WTC11 (cell line): ENCODE data around the gene HPN. TPM values are rescaled to one million over a fixed set of nuclear protein-coding genes. Genes with fewer than 3 reads are reported as not detected.
A peak's percentile ranks its signal among the peaks of the same experiment; 100 is the strongest.
"Not testable (repeated sequence)": the region's sequence is repeated elsewhere in the genome, so short reads cannot be mapped to it uniquely, and the experiment has no call there.

Experiments
- ATAC-seq: fragments of 200-7000 bp; cut with Tn5 transposase; 2 replicates; pipeline ENCODE4 v1.10.0; 2021; ENCODE audit warnings: mild to moderate bottlenecking, moderate library complexity
- CTCF ChIA-PET: fragments of 300-600 bp; sonication (Branson Sonifier 250); formaldehyde crosslinking; loops from one replicate; lab custom pipeline; 2021; ENCODE audit warnings: antibody characterized with exemption; lab: Charles Lee
- POLR2A ChIA-PET: fragments of 350-600 bp; sonication (Branson Sonifier 250); formaldehyde crosslinking; loops from one replicate; lab custom pipeline; 2021; ENCODE audit warnings: antibody characterized with exemption; lab: Charles Lee
- DNase-seq: peaks from one replicate; pipeline ENCODE4 v3.0.0; 2021; ENCODE audit warnings: low spot score
- H3K27ac Mint-ChIP-seq: 2 replicates; pipeline ENCODE4 v1.8.0; 2021; ENCODE audit warnings: mixed read lengths
- H3K27me3 Mint-ChIP-seq: 2 replicates; pipeline ENCODE4 v1.8.0; 2021; ENCODE audit warnings: low read depth, mild to moderate bottlenecking, moderate library complexity, mixed read lengths
- H3K36me3 Mint-ChIP-seq: 2 replicates; pipeline ENCODE4 v1.8.0; 2021; ENCODE audit warnings: mixed read lengths
- H3K4me1 Mint-ChIP-seq: 2 replicates; pipeline ENCODE4 v1.8.0; 2022; ENCODE audit warnings: mixed read lengths
- H3K4me3 Mint-ChIP-seq: 2 replicates; pipeline ENCODE4 v1.8.0; 2021; ENCODE audit warnings: mild to moderate bottlenecking, moderate library complexity, mixed read lengths
- H3K9me3 Mint-ChIP-seq: 2 replicates; pipeline ENCODE4 v1.8.0; 2021; ENCODE audit warnings: mixed read lengths
- KAT7 ChIP-seq: sonication (generic); formaldehyde crosslinking; IDR thresholded peaks from 2 replicates; pipeline ENCODE4 v1.8.1; 2023; ENCODE audit warnings: missing genetic modification reagents, mild to moderate bottlenecking, borderline replicate concordance
- MXD4 ChIP-seq: fragments of 250-450 bp; sonication (Bioruptor Pico); IDR thresholded peaks from 2 replicates; pipeline ENCODE4 v1.8.0; 2021; ENCODE audit warnings: mild to moderate bottlenecking, moderate library complexity, borderline replicate concordance
- NFATC4 ChIP-seq: fragments of 250-450 bp; sonication (Bioruptor Pico); IDR thresholded peaks from 2 replicates; pipeline ENCODE4 v1.9.0; 2021; ENCODE audit warnings: mild to moderate bottlenecking
- NFE2L1 ChIP-seq: sonication (generic); formaldehyde crosslinking; IDR thresholded peaks from 2 replicates; pipeline ENCODE4 v1.8.1; 2023; ENCODE audit warnings: missing genetic modification reagents
- OVOL2 ChIP-seq: fragments of 250-450 bp; sonication (Bioruptor Pico); IDR thresholded peaks from 2 replicates; pipeline ENCODE4 v1.9.0; 2021; ENCODE audit warnings: mild to moderate bottlenecking, borderline replicate concordance
- TCF7 ChIP-seq: sonication (generic); formaldehyde crosslinking; IDR thresholded peaks from 2 replicates; pipeline ENCODE4 v1.8.0; 2022; ENCODE audit warnings: mild to moderate bottlenecking, low read depth, missing genetic modification reagents, moderate library complexity
- ZNF121 ChIP-seq: sonication (generic); formaldehyde crosslinking; IDR thresholded peaks from 2 replicates; pipeline ENCODE4 v1.8.0; 2023; ENCODE audit warnings: missing genetic modification reagents
- ZNF232 ChIP-seq: sonication (generic); formaldehyde crosslinking; IDR thresholded peaks from 2 replicates; pipeline ENCODE4 v1.8.0; 2022; ENCODE audit warnings: mild to moderate bottlenecking, missing genetic modification reagents
- ZNF263 ChIP-seq: sonication (generic); formaldehyde crosslinking; IDR thresholded peaks from 2 replicates; pipeline ENCODE4 v1.8.1; 2022; ENCODE audit warnings: low read depth, mild to moderate bottlenecking, moderate library complexity, missing genetic modification reagents
- total RNA-seq: library from RNA; stranded (reverse); gene quantifications from 3 replicates; pipeline ENCODE4 v1.2.3, GENCODE V29; 2021
- TF ChIP-seq, protein P1 (sequence below): sonication (generic); formaldehyde crosslinking; IDR thresholded peaks from 2 replicates; pipeline ENCODE4 v1.8.0; 2022; ENCODE audit warnings: mild to moderate bottlenecking, missing genetic modification reagents
- TF ChIP-seq, protein P2 (sequence below): sonication (generic); formaldehyde crosslinking; IDR thresholded peaks from 2 replicates; pipeline ENCODE4 v1.8.0; 2022; ENCODE audit warnings: mild to moderate bottlenecking, missing genetic modification reagents
- TF ChIP-seq, protein P3 (sequence below): sonication (generic); formaldehyde crosslinking; IDR thresholded peaks from 2 replicates; pipeline ENCODE4 v1.8.0; 2022; ENCODE audit warnings: mild to moderate bottlenecking, missing genetic modification reagents
- TF ChIP-seq, protein P4 (sequence below): fragments of 250-450 bp; sonication (Bioruptor Pico); IDR thresholded peaks from 2 replicates; pipeline ENCODE4 v1.9.0; 2021; ENCODE audit warnings: mild to moderate bottlenecking
- TF ChIP-seq, protein P5 (sequence below): sonication (generic); formaldehyde crosslinking; IDR thresholded peaks from 2 replicates; pipeline ENCODE4 v1.8.1; 2022; ENCODE audit warnings: low read depth, missing genetic modification reagents, borderline replicate concordance
- TF ChIP-seq, protein P6 (sequence below): sonication (generic); formaldehyde crosslinking; IDR thresholded peaks from 2 replicates; pipeline ENCODE4 v1.8.0; 2022; ENCODE audit warnings: mild to moderate bottlenecking, missing genetic modification reagents
- TF ChIP-seq, protein P7 (sequence below): sonication (generic); formaldehyde crosslinking; IDR thresholded peaks from 2 replicates; pipeline ENCODE4 v1.8.1; 2023; ENCODE audit warnings: mild to moderate bottlenecking, missing genetic modification reagents
- TF ChIP-seq, protein P8 (sequence below): sonication (generic); formaldehyde crosslinking; IDR thresholded peaks from 2 replicates; pipeline ENCODE4 v1.8.1; 2023; ENCODE audit warnings: mild to moderate bottlenecking, missing genetic modification reagents

The HPN gene
- total RNA-seq, 1 experiment from 2014 or later = 20.8 TPM

DNA sequence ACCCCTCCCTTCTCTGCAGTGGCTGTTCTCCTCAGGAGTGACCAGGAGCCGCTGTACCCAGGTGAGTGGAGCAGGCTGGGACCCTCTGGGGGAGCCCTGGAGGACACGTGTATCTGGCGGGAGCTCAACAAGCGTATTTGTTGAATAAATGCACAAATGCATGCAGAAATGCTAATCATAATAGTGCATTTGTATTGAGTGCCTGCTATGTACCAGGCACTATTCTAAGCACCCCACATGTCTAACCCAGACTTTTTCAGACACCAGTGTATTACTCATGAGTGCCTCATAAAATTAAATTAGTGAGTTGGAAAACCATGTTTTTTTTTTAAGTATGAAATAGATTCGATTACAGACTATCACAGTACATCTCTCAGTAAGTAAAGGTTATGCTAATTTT, 7.9 kb downstream of the HPN start (continued):
- TF ChIP-seq, protein P1, sequence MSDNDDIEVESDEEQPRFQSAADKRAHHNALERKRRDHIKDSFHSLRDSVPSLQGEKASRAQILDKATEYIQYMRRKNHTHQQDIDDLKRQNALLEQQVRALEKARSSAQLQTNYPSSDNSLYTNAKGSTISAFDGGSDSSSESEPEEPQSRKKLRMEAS = no peak
- TF ChIP-seq, protein P2, sequence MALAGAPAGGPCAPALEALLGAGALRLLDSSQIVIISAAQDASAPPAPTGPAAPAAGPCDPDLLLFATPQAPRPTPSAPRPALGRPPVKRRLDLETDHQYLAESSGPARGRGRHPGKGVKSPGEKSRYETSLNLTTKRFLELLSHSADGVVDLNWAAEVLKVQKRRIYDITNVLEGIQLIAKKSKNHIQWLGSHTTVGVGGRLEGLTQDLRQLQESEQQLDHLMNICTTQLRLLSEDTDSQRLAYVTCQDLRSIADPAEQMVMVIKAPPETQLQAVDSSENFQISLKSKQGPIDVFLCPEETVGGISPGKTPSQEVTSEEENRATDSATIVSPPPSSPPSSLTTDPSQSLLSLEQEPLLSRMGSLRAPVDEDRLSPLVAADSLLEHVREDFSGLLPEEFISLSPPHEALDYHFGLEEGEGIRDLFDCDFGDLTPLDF (CRISPR knock-in tag) = no peak

DNA sequence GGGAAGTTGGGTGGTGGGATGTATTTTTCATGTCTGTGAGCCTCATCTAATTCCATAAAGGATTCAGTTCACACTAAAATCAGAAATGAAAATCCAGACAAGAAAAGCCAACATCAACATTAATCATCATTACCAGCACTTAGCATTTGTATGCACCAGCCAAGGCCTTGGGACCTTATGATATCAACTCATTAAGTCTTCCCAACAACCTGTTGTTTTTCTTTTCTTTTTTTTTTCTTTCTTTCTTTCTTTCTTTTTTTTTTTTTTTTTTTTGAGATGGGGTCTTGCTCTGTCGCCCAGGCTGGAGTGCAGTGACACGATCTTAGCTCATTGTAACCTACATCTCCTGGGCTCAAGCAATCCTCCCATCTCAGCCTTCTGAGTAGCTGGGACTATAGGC, 9.1 kb downstream of the HPN start:
- POLR2A ChIA-PET, H3K27ac Mint-ChIP-seq, CTCF ChIA-PET, H3K9me3 Mint-ChIP-seq, DNase-seq, ATAC-seq, H3K27me3 Mint-ChIP-seq, H3K4me3 Mint-ChIP-seq, H3K36me3 Mint-ChIP-seq: not testable (repeated sequence)
- peaks cover 13% of the 10 kb centered on the region for H3K4me1 Mint-ChIP-seq

DNA sequence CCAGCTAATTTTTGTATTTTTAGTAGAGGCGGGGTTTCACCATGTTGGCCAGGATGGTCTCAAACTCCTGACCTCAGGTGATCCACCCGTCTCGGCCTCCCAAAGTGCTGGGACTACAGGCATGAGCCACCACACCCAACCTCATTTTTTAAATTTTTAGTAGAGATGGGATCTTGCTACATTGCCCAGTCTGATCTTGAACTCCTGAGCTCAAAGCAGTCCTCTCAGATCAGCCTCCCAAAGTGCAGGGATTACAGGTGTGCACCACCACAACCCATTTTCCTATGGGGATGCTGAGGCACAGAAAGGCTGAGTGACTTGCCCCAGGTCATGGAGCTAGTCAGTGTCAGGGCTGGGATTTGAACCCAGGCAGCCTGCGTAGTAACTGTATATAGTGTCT, 9.7 kb downstream of the HPN start:
- CTCF ChIA-PET = interaction anchor here (1.9 kb wide), 1 partner anchor 84 kb away, joined by 4 read pairs; no protein-coding TSS in a partner anchor
- H3K9me3 Mint-ChIP-seq, H3K4me3 Mint-ChIP-seq, DNase-seq, H3K36me3 Mint-ChIP-seq, POLR2A ChIA-PET, H3K27me3 Mint-ChIP-seq, H3K27ac Mint-ChIP-seq, ATAC-seq: not testable (repeated sequence)
- peak; percentile 89; the same call in 1 of the 2 replicates for TF ChIP-seq ZNF121 (CRISPR knock-in tag)
- peaks cover 17% of the 10 kb centered on the region for H3K4me1 Mint-ChIP-seq

DNA sequence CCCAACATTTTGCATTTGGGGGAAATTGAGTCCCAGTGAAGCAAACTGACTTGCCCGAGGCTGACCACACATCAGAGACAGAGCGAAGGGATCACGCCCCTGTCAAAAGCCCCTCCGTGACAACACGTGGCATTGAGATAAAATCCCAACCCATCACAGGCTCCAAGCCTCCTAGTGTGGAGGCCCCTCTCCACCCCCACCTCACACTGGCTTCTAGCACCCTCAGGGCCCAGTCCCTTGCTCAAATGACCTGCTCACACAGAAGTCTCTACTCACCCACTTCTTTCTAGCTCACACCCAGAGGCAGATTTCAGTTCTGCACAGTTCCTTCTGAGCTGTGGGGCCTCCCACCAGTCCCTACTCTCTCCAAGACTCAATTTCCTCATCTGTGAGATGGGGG, 10.3 kb downstream of the HPN start:
- CTCF ChIA-PET = interaction anchor here (0.7 to 5.0 kb wide), 4 partner anchors 15 to 238 kb away, joined by 3 to 81 read pairs (median 4); no protein-coding TSS in a partner anchor
- DNase-seq = no peak

DNA sequence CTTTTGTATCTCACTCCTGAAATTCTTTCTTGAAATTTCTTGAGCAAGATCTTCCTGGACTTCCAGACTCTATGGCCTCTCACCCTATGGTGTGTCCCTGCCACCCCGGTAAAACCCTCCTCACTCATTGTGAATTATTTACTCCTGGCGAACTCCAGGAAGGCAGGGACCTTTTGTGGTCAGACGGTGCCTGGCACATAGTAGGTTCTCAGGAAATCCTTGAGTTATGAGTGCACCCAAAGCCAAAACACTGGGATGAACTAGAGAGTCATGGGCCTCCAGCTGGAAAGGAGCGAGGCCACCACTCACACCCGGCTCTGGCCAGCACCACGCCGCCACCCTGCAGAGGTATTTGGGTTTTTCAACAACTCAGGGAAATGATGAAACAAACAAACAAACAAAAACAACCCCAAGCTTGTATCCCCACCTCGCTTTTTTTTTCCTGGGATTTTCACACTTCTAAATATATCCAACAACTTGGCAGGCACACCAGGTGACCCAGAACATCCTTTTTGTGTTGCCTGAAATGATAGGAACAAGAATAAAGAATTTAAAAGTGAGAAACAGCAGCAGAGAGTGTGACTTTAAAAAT, 11.2 kb downstream of the HPN start:
- POLR2A ChIA-PET = no interaction called here
- no peak for ATAC-seq
- H3K36me3 Mint-ChIP-seq = peaks cover 9% of the 10 kb centered on the region
- H3K27me3 Mint-ChIP-seq = no peaks in the 10 kb centered on the region
- no peak for DNase-seq
- peaks cover 18% of the 10 kb centered on the region for H3K4me1 Mint-ChIP-seq
- CTCF ChIA-PET = interaction anchor here (1.9 to 5.0 kb wide), 3 partner anchors 8 to 83 kb away, joined by 4 to 81 read pairs (median 8); no protein-coding TSS in a partner anchor
- H3K4me3 Mint-ChIP-seq = no peak overlapping the region
- H3K27ac Mint-ChIP-seq = no peak overlapping the region; the same call in none of the 2 replicates
- H3K9me3 Mint-ChIP-seq = no peaks in the 10 kb centered on the region
- TF ChIP-seq KAT7 (CRISPR knock-in tag) = no peak
- TF ChIP-seq, protein P3, sequence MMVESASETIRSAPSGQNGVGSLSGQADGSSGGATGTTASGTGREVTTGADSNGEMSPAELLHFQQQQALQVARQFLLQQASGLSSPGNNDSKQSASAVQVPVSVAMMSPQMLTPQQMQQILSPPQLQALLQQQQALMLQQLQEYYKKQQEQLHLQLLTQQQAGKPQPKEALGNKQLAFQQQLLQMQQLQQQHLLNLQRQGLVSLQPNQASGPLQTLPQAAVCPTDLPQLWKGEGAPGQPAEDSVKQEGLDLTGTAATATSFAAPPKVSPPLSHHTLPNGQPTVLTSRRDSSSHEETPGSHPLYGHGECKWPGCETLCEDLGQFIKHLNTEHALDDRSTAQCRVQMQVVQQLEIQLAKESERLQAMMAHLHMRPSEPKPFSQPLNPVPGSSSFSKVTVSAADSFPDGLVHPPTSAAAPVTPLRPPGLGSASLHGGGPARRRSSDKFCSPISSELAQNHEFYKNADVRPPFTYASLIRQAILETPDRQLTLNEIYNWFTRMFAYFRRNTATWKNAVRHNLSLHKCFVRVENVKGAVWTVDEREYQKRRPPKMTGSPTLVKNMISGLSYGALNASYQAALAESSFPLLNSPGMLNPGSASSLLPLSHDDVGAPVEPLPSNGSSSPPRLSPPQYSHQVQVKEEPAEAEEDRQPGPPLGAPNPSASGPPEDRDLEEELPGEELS (CRISPR knock-in tag) = no peak
- TF ChIP-seq, protein P4, sequence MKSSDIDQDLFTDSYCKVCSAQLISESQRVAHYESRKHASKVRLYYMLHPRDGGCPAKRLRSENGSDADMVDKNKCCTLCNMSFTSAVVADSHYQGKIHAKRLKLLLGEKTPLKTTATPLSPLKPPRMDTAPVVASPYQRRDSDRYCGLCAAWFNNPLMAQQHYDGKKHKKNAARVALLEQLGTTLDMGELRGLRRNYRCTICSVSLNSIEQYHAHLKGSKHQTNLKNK (CRISPR knock-in tag) = no peak
- TF ChIP-seq MXD4 (CRISPR knock-in tag) = no peak
- no peak for TF ChIP-seq TCF7 (CRISPR knock-in tag)
- no peak for TF ChIP-seq OVOL2
- TF ChIP-seq, protein P5, sequence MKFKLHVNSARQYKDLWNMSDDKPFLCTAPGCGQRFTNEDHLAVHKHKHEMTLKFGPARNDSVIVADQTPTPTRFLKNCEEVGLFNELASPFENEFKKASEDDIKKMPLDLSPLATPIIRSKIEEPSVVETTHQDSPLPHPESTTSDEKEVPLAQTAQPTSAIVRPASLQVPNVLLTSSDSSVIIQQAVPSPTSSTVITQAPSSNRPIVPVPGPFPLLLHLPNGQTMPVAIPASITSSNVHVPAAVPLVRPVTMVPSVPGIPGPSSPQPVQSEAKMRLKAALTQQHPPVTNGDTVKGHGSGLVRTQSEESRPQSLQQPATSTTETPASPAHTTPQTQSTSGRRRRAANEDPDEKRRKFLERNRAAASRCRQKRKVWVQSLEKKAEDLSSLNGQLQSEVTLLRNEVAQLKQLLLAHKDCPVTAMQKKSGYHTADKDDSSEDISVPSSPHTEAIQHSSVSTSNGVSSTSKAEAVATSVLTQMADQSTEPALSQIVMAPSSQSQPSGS (CRISPR knock-in tag) = no peak
- TF ChIP-seq NFE2L1 (CRISPR knock-in tag) = no peak

More for the DNA sequence above, 10.3 kb downstream of the HPN start:
- Mint-ChIP-seq H3K27me3 (no peaks in the 10 kb centered on the region), H3K9me3 (no peaks in the 10 kb centered on the region), H3K4me3 (no peak overlapping the region), H3K4me1 (peaks cover 18% of the 10 kb centered on the region), H3K27ac (no peak overlapping the region), H3K36me3 (peaks cover 9% of the 10 kb centered on the region)
- ATAC-seq = no peak
- TF ChIP-seq NFE2L1 (CRISPR knock-in tag) (no peak), NFATC4 (CRISPR knock-in tag) (no peak), ZNF232 (CRISPR knock-in tag) (no peak), ZNF263 (CRISPR knock-in tag) (no peak)
- TF ChIP-seq, protein P6, sequence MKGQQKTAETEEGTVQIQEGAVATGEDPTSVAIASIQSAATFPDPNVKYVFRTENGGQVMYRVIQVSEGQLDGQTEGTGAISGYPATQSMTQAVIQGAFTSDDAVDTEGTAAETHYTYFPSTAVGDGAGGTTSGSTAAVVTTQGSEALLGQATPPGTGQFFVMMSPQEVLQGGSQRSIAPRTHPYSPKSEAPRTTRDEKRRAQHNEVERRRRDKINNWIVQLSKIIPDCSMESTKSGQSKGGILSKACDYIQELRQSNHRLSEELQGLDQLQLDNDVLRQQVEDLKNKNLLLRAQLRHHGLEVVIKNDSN (CRISPR knock-in tag) = no peak
- TF ChIP-seq, protein P7, sequence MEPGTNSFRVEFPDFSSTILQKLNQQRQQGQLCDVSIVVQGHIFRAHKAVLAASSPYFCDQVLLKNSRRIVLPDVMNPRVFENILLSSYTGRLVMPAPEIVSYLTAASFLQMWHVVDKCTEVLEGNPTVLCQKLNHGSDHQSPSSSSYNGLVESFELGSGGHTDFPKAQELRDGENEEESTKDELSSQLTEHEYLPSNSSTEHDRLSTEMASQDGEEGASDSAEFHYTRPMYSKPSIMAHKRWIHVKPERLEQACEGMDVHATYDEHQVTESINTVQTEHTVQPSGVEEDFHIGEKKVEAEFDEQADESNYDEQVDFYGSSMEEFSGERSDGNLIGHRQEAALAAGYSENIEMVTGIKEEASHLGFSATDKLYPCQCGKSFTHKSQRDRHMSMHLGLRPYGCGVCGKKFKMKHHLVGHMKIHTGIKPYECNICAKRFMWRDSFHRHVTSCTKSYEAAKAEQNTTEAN (CRISPR knock-in tag) = no peak
- TF ChIP-seq, protein P8, sequence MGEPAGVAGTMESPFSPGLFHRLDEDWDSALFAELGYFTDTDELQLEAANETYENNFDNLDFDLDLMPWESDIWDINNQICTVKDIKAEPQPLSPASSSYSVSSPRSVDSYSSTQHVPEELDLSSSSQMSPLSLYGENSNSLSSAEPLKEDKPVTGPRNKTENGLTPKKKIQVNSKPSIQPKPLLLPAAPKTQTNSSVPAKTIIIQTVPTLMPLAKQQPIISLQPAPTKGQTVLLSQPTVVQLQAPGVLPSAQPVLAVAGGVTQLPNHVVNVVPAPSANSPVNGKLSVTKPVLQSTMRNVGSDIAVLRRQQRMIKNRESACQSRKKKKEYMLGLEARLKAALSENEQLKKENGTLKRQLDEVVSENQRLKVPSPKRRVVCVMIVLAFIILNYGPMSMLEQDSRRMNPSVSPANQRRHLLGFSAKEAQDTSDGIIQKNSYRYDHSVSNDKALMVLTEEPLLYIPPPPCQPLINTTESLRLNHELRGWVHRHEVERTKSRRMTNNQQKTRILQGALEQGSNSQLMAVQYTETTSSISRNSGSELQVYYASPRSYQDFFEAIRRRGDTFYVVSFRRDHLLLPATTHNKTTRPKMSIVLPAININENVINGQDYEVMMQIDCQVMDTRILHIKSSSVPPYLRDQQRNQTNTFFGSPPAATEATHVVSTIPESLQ (CRISPR knock-in tag) = no peak
- POLR2A ChIA-PET = no interaction called here
